Lung (tissue), 12 donors: ENCODE data around the gene AQP12B. TPM values are rescaled to one million over a fixed set of nuclear protein-coding genes. Genes with fewer than 3 reads are reported as not detected.

Experiments used
- ATAC-seq: fragments of 200-7000 bp; cut with Tn5 transposase; one replicate; pipeline ENCODE4 v1.9.1; 2020; ENCODE audit warnings: moderate number of reproducible peaks; ENCODE audit not compliant: insufficient read depth, low FRiP score
- DNase-seq, 3 donors: peaks; one replicate each; pipeline ENCODE4 v3.0.0-alpha.2; 2013 to 2017
- H3K27ac ChIP-seq, 2 donors: one replicate each; pipeline ENCODE4 v1.5.1; 2013; ENCODE audit warnings: mild to moderate bottlenecking in 2 of 2, moderate library complexity in 2 of 2, control low read depth in 1 of 2, inconsistent platforms in 1 of 2, low read depth in 1 of 2, low read length in 1 of 2
- H3K27me3 ChIP-seq, 3 donors: one replicate each; pipeline ENCODE4 v1.5.1; 2013; ENCODE audit warnings: low read length in 2 of 3; ENCODE audit not compliant: control insufficient read depth in 3 of 3, insufficient read depth in 3 of 3
- H3K36me3 ChIP-seq, 4 donors: one replicate each; pipeline ENCODE4 v1.5.1; 2013; ENCODE audit warnings: low read length in 4 of 4, mild to moderate bottlenecking in 1 of 4, moderate library complexity in 1 of 4; ENCODE audit not compliant: control insufficient read depth in 4 of 4, insufficient read depth in 4 of 4
- H3K4me1 ChIP-seq, 5 donors: one replicate each; pipeline ENCODE4 v1.5.1; 2013; ENCODE audit warnings: low read length in 5 of 5, mild to moderate bottlenecking in 2 of 5, moderate library complexity in 1 of 5; ENCODE audit not compliant: control insufficient read depth in 5 of 5, insufficient read depth in 5 of 5
- H3K4me3 ChIP-seq: one replicate; pipeline ENCODE4 v1.5.1; 2013; ENCODE audit warnings: mild to moderate bottlenecking, control low read depth, moderate library complexity
- H3K9ac ChIP-seq, 2 donors: one replicate each; pipeline ENCODE4 v1.5.1; 2013; ENCODE audit warnings: low read length in 2 of 2, control low read depth in 1 of 2; ENCODE audit not compliant: insufficient read depth in 1 of 2
- H3K9me3 ChIP-seq, 4 donors: one replicate each; pipeline ENCODE4 v1.5.1; 2013; ENCODE audit warnings: low read length in 3 of 4, mild to moderate bottlenecking in 1 of 4, moderate library complexity in 1 of 4; ENCODE audit not compliant: control insufficient read depth in 4 of 4, insufficient read depth in 3 of 4
- WGBS, 2 donors: extraction: QIAGEN DNeasy Blood & Tissue Kit; methylation state at CpG; one replicate each; pipeline ENCODE4 v1.1.7; 2013; 5-methylcytosine and 5-hydroxymethylcytosine counted together
- polyA plus RNA-seq, 2 donors: library from polyadenylated mRNA; stranded (reverse); fragments of 200-250 nt; gene quantifications; one replicate each; pipeline ENCODE4 v1.2.1, GENCODE V29; 2013
- total RNA-seq, 2 donors: library from RNA; depleted of rRNA in 1 of 2; stranded (reverse); fragments of >200 nt in 1 of 2; gene quantifications; one replicate each; pipeline ENCODE4 v1.2.1, GENCODE V29; 2014 to 2021
- TF ChIP-seq, protein P1 (sequence below): IDR thresholded peaks from 2 replicates; pipeline ENCODE4 v1.5.1; 2012; ENCODE audit warnings: mild to moderate bottlenecking; ENCODE audit errors: control extremely low read depth, extremely low read depth
- donor health status: control.
- donor health status: control.
- donor health status: Bipolar disorder and iron deficiency.
- donor health status: healthy.
- donor health status: DM: yes; HTN: yes; CAD: no.

The AQP12B gene
- total and polyA plus RNA-seq, 4 donors: 0.15 TPM; not detected in 3

- no peak for DNase-seq
- TF ChIP-seq, protein P1, sequence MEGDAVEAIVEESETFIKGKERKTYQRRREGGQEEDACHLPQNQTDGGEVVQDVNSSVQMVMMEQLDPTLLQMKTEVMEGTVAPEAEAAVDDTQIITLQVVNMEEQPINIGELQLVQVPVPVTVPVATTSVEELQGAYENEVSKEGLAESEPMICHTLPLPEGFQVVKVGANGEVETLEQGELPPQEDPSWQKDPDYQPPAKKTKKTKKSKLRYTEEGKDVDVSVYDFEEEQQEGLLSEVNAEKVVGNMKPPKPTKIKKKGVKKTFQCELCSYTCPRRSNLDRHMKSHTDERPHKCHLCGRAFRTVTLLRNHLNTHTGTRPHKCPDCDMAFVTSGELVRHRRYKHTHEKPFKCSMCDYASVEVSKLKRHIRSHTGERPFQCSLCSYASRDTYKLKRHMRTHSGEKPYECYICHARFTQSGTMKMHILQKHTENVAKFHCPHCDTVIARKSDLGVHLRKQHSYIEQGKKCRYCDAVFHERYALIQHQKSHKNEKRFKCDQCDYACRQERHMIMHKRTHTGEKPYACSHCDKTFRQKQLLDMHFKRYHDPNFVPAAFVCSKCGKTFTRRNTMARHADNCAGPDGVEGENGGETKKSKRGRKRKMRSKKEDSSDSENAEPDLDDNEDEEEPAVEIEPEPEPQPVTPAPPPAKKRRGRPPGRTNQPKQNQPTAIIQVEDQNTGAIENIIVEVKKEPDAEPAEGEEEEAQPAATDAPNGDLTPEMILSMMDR: no peak
- no peaks in the 10 kb centered on the region for H3K9me3 ChIP-seq
- ATAC-seq: no peak
- H3K9ac ChIP-seq: no peak overlapping the region
- H3K27ac ChIP-seq: no peak overlapping the region
- 88 to 89% methylated on average over 10 of the region's 10 CpGs for WGBS, 2 donors
- H3K36me3 ChIP-seq: no peaks in the 10 kb centered on the region
- no peaks in the 10 kb centered on the region for H3K27me3 ChIP-seq
- H3K4me3 ChIP-seq: no peak overlapping the region
- no peaks in the 10 kb centered on the region for H3K4me1 ChIP-seq
These were observed 41.7 kb upstream of the AQP12B start for GRCh38 chr2:240724431-240724830.

- TF ChIP-seq, protein P1: no peak
- ATAC-seq (no peak), DNase-seq (no peak)
- H3K27ac ChIP-seq: no peak overlapping the region
- H3K4me3 ChIP-seq: no peak overlapping the region
- H3K27me3 ChIP-seq: no peaks in the 10 kb centered on the region
- 91 to 95% methylated on average over 9 of the region's 9 CpGs for WGBS, 2 donors
- no peak overlapping the region for H3K9ac ChIP-seq
- H3K36me3 ChIP-seq: no peaks in the 10 kb centered on the region
- H3K4me1 ChIP-seq: no peaks in the 10 kb centered on the region
- no peaks in the 10 kb centered on the region for H3K9me3 ChIP-seq
These were observed 41.2 kb upstream of the AQP12B start for GRCh38 chr2:240723851-240724250.

DNA sequence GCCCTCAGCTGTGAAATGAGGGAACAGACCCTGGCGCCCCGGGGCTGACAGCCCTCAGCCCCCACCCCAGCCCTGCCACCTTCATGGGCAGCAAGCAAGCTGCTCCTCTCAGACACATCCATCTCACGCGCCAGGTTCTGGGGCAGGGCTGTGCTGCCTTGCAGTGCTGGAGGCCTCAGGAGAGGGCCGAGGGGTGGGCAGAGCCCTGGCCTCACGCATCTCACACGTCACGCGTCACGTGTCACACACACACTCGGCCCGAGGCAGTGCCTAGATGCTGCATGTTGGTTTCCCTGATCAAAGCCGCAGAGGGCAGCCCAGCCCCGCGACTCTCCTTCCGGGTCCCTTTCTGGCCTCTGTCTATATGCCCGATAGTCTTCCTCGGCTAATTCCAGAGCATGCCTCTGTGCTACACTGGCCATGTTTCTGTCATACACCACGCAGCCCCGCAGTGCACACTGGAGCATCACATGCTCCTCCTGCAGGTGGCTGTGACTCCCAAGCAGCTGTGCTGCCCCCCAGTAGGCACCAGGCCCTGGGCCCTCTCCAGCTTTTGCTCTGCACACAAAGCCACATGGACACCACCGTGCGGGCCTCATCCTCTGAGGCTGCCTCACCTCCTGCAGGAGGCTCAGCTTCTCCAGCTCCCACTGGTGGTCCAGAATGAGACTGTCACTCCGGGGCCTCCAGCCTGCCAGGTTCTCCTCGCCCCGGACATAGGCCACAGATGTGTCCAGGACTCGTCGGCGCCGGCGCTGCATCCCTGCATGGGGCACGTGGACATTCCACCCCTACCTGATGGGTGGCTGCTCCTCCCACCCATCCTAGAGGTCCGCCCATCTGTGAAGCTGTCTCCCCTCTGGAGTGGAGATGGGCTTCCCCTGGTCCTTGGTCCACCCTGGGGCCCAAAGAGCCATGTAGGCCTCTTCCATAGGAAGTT is 40.4 kb upstream of the AQP12B start:
- ATAC-seq (no peak), DNase-seq (no peak)
- WGBS, 2 donors: 82 to 90% methylated on average over 32 of the region's 32 CpGs
- Histone ChIP-seq H3K36me3 (no peaks in the 10 kb centered on the region), H3K27me3 (no peaks in the 10 kb centered on the region), H3K9ac (no peak overlapping the region), H3K9me3 (no peaks in the 10 kb centered on the region), H3K4me3 (no peak overlapping the region), H3K4me1 (no peaks in the 10 kb centered on the region), H3K27ac (no peak overlapping the region)
- TF ChIP-seq, protein P1: no peak
